Astrocyte of the spinal cord (primary cell): Measurements from ENCODE around the gene VENTX.

Source experiments
- DNase-seq: peaks from one replicate; pipeline ENCODE4 v3.0.0; 2011; ENCODE audit warnings: low read depth, low spot score
- H3K4me3 ChIP-seq: 2 replicates; pipeline ENCODE4 v1.5.1; 2011; ENCODE audit warnings: low read depth, mild to moderate bottlenecking, low read length, moderate library complexity
- CTCF ChIP-seq: IDR thresholded peaks from 2 replicates; pipeline ENCODE4 v1.5.1; 2012; ENCODE audit warnings: low read depth, mild to moderate bottlenecking, low read length, inconsistent platforms
- in situ Hi-C: cut with HindIII; loops from 2 replicates; pipeline ENCODE4 v1.10.0; 2017; ENCODE audit warnings: low sequenced_read_pairs

Gene VENTX

GRCh38 chr10:133235265-133235855 is 2.3 kb upstream of the VENTX start:
- H3K4me3 ChIP-seq, result no peak overlapping the region
- TF ChIP-seq CTCF, result no peak
- DNase-seq, result no peak
- in situ Hi-C loops, result no loop called here

DNA sequence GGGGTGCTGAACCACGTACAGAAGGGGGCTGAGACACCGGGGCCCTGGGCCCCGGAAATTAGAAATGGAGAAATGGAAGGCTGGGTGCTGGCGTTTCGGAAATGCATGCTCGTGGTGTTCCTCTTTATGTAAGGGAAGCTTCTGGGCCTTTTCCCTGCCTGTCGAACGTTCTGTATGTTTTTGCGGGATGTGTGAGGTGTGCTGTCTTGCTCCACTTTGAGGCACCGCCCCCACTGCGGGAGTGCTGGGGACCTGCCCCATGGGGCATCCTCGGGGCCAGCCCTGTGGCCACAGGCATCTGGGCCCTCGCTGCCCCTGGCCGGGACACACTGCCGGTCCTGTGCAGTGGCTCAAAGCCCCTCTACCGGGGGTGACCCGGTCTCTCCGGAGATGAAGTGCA is 1.7 kb upstream of the VENTX start:
- in situ Hi-C loops, result no loop called here
- H3K4me3 ChIP-seq, result no peak overlapping the region
- no peak for DNase-seq

GRCh38 chr10:133236401-133237240 is 1.0 kb upstream of the VENTX start:
- in situ Hi-C loops, result no loop called here
- TF ChIP-seq CTCF, result no peak
- H3K4me3 ChIP-seq, result no peak overlapping the region
- no peak for DNase-seq

More for the DNA sequence above, 1.7 kb upstream of the VENTX start:
- TF ChIP-seq CTCF, result no peak

GRCh38 chr10:133237241-133237587 is 441 bp upstream of the VENTX start:
- TF ChIP-seq CTCF, result no peak
- no peak overlapping the region for H3K4me3 ChIP-seq
- no peak for DNase-seq
- in situ Hi-C loops, result no loop called here

DNA sequence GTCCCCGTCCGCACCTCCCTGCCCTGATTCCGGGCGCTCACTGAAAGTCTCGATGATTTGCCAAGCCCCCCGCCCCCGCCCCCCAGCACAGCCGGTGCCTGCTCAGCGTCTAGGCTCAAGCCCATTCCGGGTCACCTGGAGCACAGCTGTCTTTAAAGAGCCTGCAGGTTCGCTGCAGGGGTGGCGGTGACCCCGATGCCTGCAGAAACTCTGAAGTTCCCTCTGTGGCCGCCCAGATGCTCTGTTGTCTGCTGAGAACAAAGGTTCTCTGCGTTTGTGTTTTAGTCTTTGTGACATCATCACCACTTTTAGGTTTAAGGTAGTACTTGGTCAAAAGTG is 780 bp downstream of the VENTX start:
- DNase-seq, result no peak
- no peak for TF ChIP-seq CTCF
- in situ Hi-C loops, result no loop called here
- no peak overlapping the region for H3K4me3 ChIP-seq

DNA sequence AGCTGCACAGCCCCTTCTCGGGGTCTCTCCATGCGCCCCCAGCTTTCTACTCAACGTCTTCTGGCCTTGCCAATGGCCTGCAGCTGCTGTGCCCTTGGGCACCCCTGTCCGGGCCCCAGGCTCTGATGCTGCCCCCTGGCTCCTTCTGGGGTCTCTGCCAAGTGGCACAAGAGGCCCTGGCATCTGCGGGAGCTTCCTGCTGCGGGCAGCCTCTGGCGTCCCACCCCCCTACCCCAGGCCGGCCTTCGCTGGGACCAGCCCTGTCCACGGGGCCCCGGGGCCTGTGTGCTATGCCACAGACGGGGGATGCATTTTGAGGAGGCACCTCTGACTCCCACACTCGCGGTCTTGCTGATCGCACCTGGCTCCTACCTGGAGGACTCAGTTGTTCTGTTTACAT is 2.3 kb downstream of the VENTX start:
- in situ Hi-C loops, result no loop called here
- no peak for TF ChIP-seq CTCF

More for the DNA sequence above, 2.3 kb downstream of the VENTX start:
- no peak overlapping the region for H3K4me3 ChIP-seq
- no peak for DNase-seq
